ENCODE measurements around the gene NBEA. TPM values are rescaled to one million over a fixed set of nuclear protein-coding genes. Genes with fewer than 3 reads are reported as not detected.

Gene NBEA
- total RNA-seq, 2 experiments from 2014 or later, result 0.29 to 0.45 TPM

- CTCF ChIA-PET, result no interaction called here
- DNase-seq, result no peak
- H3K27ac Mint-ChIP-seq, result no peak overlapping the region
- no peaks in the 10 kb centered on the region for H3K9me3 Mint-ChIP-seq
- H3K4me3 Mint-ChIP-seq, result no peak overlapping the region
- H3K36me3 Mint-ChIP-seq (ENCODE audit: low read depth), result no peaks in the 10 kb centered on the region
- POLR2A ChIA-PET, result no interaction called here
- no peaks in the 10 kb centered on the region for H3K27me3 Mint-ChIP-seq
- H3K4me1 Mint-ChIP-seq, result no peaks in the 10 kb centered on the region
Observed at GRCh38 chr13:35309706-35310105, 367.6 kb downstream of the NBEA start.

- Mint-ChIP-seq H3K27ac (no peak overlapping the region), H3K4me1 (no peaks in the 10 kb centered on the region), H3K9me3 (peaks cover 2% of the 10 kb centered on the region), H3K27me3 (no peaks in the 10 kb centered on the region), H3K4me3 (no peak overlapping the region), H3K36me3 (ENCODE audit: low read depth) (no peaks in the 10 kb centered on the region)
- POLR2A ChIA-PET, result no interaction called here
- DNase-seq, result no peak
- CTCF ChIA-PET, result no interaction called here
Observed at GRCh38 chr13:35332134-35332533, 390.1 kb downstream of the NBEA start.

- no peaks in the 10 kb centered on the region for H3K4me1 Mint-ChIP-seq
- no peaks in the 10 kb centered on the region for H3K36me3 Mint-ChIP-seq (ENCODE audit: low read depth)
- no peak for DNase-seq
- POLR2A ChIA-PET, result no interaction called here
- H3K27me3 Mint-ChIP-seq, result no peaks in the 10 kb centered on the region
- H3K4me3 Mint-ChIP-seq, result no peak overlapping the region
- no peak overlapping the region for H3K27ac Mint-ChIP-seq
- H3K9me3 Mint-ChIP-seq, result no peaks in the 10 kb centered on the region
- CTCF ChIA-PET, result no interaction called here
Observed at GRCh38 chr13:35333157-35333556, 391.1 kb downstream of the NBEA start.

DNA sequence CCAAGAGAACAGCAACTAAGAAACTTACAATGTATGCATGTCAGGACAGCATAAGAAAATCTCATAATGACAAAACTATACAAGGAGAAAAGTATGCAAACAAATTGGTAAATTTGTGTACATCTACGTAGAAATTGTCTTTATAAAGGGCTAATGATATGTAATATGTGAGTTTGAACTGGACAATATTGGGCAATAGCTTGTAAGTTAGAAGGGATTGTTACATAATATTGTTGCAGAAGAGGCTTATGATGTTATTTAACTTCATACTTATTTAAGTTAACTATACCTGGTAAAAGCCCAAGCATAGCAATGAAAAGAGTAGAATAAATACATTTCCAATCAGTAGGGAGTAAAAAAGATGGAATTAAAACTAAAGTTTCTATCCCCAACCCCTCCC, 400.4 kb downstream of the NBEA start:
- Mint-ChIP-seq H3K27ac (no peak overlapping the region), H3K36me3 (ENCODE audit: low read depth) (no peaks in the 10 kb centered on the region), H3K4me1 (no peaks in the 10 kb centered on the region), H3K27me3 (no peaks in the 10 kb centered on the region), H3K9me3 (no peaks in the 10 kb centered on the region), H3K4me3 (no peak overlapping the region)
- DNase-seq, result no peak
- CTCF ChIA-PET, result no interaction called here
- POLR2A ChIA-PET, result no interaction called here

GRCh38 chr13:35343417-35343816, 401.3 kb downstream of the NBEA start:
- POLR2A ChIA-PET, result no interaction called here
- H3K4me1 Mint-ChIP-seq, result no peaks in the 10 kb centered on the region
- H3K4me3 Mint-ChIP-seq, result no peak overlapping the region

DNA sequence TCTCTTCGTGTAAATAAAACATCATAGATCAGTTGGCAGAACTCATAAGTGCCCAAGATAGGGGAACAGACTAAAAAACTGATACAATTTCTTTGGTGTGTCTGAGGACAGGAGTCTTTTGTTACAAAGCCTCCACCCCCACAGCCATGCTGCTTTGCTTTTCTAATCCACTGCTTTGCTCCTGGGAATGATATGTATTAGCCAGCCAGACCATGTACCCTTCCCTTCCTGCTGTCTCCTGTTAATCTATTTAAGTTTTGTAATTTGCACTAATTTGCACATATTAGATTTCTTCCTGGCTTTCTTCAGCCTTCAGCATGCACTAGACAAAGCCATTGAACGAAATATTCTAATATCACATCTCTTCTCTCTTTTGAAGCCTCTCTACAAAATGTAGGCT, 403.9 kb downstream of the NBEA start:
- ChIA-PET POLR2A (no interaction called here), CTCF (no interaction called here)
- no peaks in the 10 kb centered on the region for H3K9me3 Mint-ChIP-seq

More at GRCh38 chr13:35343417-35343816, 401.3 kb downstream of the NBEA start:
- CTCF ChIA-PET, result no interaction called here
- no peaks in the 10 kb centered on the region for H3K27me3 Mint-ChIP-seq
- no peaks in the 10 kb centered on the region for H3K9me3 Mint-ChIP-seq
- no peak overlapping the region for H3K27ac Mint-ChIP-seq
- no peaks in the 10 kb centered on the region for H3K36me3 Mint-ChIP-seq (ENCODE audit: low read depth)
- DNase-seq, result no peak

GRCh38 chr13:35346494-35346893, 404.4 kb downstream of the NBEA start:
- Mint-ChIP-seq H3K9me3 (no peaks in the 10 kb centered on the region), H3K36me3 (ENCODE audit: low read depth) (no peaks in the 10 kb centered on the region), H3K4me3 (no peak overlapping the region), H3K27ac (no peak overlapping the region), H3K27me3 (no peaks in the 10 kb centered on the region), H3K4me1 (no peaks in the 10 kb centered on the region)
- ChIA-PET POLR2A (no interaction called here), CTCF (no interaction called here)
- DNase-seq, result no peak

More for the DNA sequence above, 403.9 kb downstream of the NBEA start:
- Mint-ChIP-seq H3K4me3 (no peak overlapping the region), H3K27ac (no peak overlapping the region), H3K4me1 (no peaks in the 10 kb centered on the region), H3K27me3 (no peaks in the 10 kb centered on the region), H3K36me3 (ENCODE audit: low read depth) (no peaks in the 10 kb centered on the region)
- no peak for DNase-seq

GRCh38 chr13:35347679-35348205, 405.7 kb downstream of the NBEA start:
- H3K27ac Mint-ChIP-seq, result no peak overlapping the region
- CTCF ChIA-PET, result no interaction called here

GRCh38 chr13:35349052-35349451, 407.0 kb downstream of the NBEA start:
- Mint-ChIP-seq H3K27me3 (no peaks in the 10 kb centered on the region), H3K4me1 (no peaks in the 10 kb centered on the region), H3K4me3 (no peak overlapping the region), H3K9me3 (no peaks in the 10 kb centered on the region), H3K27ac (no peak overlapping the region), H3K36me3 (ENCODE audit: low read depth) (no peaks in the 10 kb centered on the region)
- ChIA-PET POLR2A (no interaction called here), CTCF (no interaction called here)
- DNase-seq, result no peak

More at GRCh38 chr13:35347679-35348205, 405.7 kb downstream of the NBEA start:
- no peak for DNase-seq
- POLR2A ChIA-PET, result no interaction called here
- Mint-ChIP-seq H3K4me1 (no peaks in the 10 kb centered on the region), H3K9me3 (no peaks in the 10 kb centered on the region), H3K27me3 (no peaks in the 10 kb centered on the region), H3K4me3 (no peak overlapping the region), H3K36me3 (ENCODE audit: low read depth) (no peaks in the 10 kb centered on the region)

- no peak for DNase-seq
- POLR2A ChIA-PET, result no interaction called here
- no peak overlapping the region for H3K27ac Mint-ChIP-seq
Observed at GRCh38 chr13:35349673-35350278, 407.7 kb downstream of the NBEA start.

GRCh38 chr13:35354285-35354684, 412.2 kb downstream of the NBEA start:
- Mint-ChIP-seq H3K27me3 (no peaks in the 10 kb centered on the region), H3K4me3 (no peak overlapping the region), H3K36me3 (ENCODE audit: low read depth) (no peaks in the 10 kb centered on the region), H3K27ac (no peak overlapping the region), H3K9me3 (no peaks in the 10 kb centered on the region), H3K4me1 (peaks cover 4% of the 10 kb centered on the region)
- no peak for DNase-seq
- ChIA-PET CTCF (no interaction called here), POLR2A (no interaction called here)

More at GRCh38 chr13:35349673-35350278, 407.7 kb downstream of the NBEA start:
- H3K4me1 Mint-ChIP-seq, result no peaks in the 10 kb centered on the region
- H3K36me3 Mint-ChIP-seq (ENCODE audit: low read depth), result no peaks in the 10 kb centered on the region
- H3K27me3 Mint-ChIP-seq, result no peaks in the 10 kb centered on the region
- no peak overlapping the region for H3K4me3 Mint-ChIP-seq
- H3K9me3 Mint-ChIP-seq, result no peaks in the 10 kb centered on the region
- CTCF ChIA-PET, result no interaction called here

- CTCF ChIA-PET, result no interaction called here
Observed at GRCh38 chr13:35354882-35355281, 412.8 kb downstream of the NBEA start.

DNA sequence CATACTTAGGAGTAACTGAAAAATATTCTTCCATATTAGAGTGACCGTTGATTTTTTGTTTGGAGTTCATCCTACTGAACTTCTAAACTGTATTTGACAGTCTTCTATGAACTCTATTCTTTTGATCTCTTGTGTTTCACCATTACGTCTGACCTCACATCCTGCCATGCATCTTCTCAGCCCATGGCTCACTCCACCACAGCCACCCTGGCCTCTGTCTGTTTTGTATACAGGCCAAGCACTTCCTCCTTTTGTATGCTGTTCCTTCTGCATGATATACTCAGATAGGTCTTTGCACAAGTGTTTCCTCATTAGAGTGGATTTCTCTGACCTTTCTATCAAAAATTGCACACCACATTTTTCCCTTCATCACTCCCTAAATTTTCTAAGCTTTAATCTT, 414.5 kb downstream of the NBEA start:
- Mint-ChIP-seq H3K27me3 (no peaks in the 10 kb centered on the region), H3K9me3 (no peaks in the 10 kb centered on the region), H3K4me1 (peaks cover 4% of the 10 kb centered on the region), H3K4me3 (no peak overlapping the region), H3K27ac (no peak overlapping the region), H3K36me3 (ENCODE audit: low read depth) (no peaks in the 10 kb centered on the region)
- DNase-seq, result no peak
- ChIA-PET POLR2A (no interaction called here), CTCF (no interaction called here)

More at GRCh38 chr13:35354882-35355281, 412.8 kb downstream of the NBEA start:
- no peaks in the 10 kb centered on the region for H3K9me3 Mint-ChIP-seq
- DNase-seq, result no peak
- no peak overlapping the region for H3K4me3 Mint-ChIP-seq
- H3K27me3 Mint-ChIP-seq, result no peaks in the 10 kb centered on the region
- POLR2A ChIA-PET, result no interaction called here
- H3K4me1 Mint-ChIP-seq, result peaks cover 4% of the 10 kb centered on the region
- no peak overlapping the region for H3K27ac Mint-ChIP-seq
- no peaks in the 10 kb centered on the region for H3K36me3 Mint-ChIP-seq (ENCODE audit: low read depth)

GRCh38 chr13:35365883-35366282, 423.8 kb downstream of the NBEA start:
- no peak for DNase-seq
- CTCF ChIA-PET, result no interaction called here
- POLR2A ChIA-PET, result no interaction called here

More at GRCh38 chr13:35365883-35366282, 423.8 kb downstream of the NBEA start:
- Mint-ChIP-seq H3K27me3 (no peaks in the 10 kb centered on the region), H3K27ac (no peak overlapping the region), H3K36me3 (ENCODE audit: low read depth) (no peaks in the 10 kb centered on the region), H3K4me1 (no peaks in the 10 kb centered on the region), H3K4me3 (no peak overlapping the region), H3K9me3 (peaks cover 6% of the 10 kb centered on the region)

Data from activated CD4-positive, alpha-beta T cell treated with anti-CD3 and anti-CD28 coated beads, Interleukin-2, amount 10 ng/mL, durations not matched to agents 7 days and 5 days (primary cell).